Endothelial cell of umbilical vein (primary cell): ENCODE measurements around the gene ZNF207. TPM values are rescaled to one million over a fixed set of nuclear protein-coding genes. Genes with fewer than 3 reads are reported as not detected.

Source experiments
- BruUV-seq: library from RNA; stranded (reverse); fragments of 400-500 nt; replicated peaks from 2 replicates; lab custom pipeline; 2021; lab: Mats Ljungman, UMichigan
- CTCF ChIA-PET: fragments of 300-600, 350-600 bp; sonication (Branson Sonifier 250); formaldehyde crosslinking; loops from one replicate; lab custom pipeline; 2021; ENCODE audit warnings: antibody characterized with exemption, inconsistent platforms; lab: Charles Lee
- POLR2A ChIA-PET: fragments of 300-600, 350-600 bp; sonication (Branson Sonifier 250); formaldehyde crosslinking; loops from one replicate; lab custom pipeline; 2021; ENCODE audit warnings: antibody characterized with exemption, inconsistent platforms; lab: Charles Lee
- DNase-seq: peaks from one replicate; pipeline ENCODE4 v3.0.0-alpha.2; 2011; ENCODE audit warnings: low read depth, low spot score
- FAIRE-seq: peaks from 2 replicates; lab custom pipeline; 2011; peaks lifted over from hg19 to GRCh38; lab: Jason Lieb, UNC
- H2AFZ ChIP-seq: 2 replicates; pipeline ENCODE4 v1.6.0; 2012; ENCODE audit warnings: low read depth, low read length, control low read depth, inconsistent platforms
- H3K27ac ChIP-seq: 2 replicates; pipeline ENCODE4 v1.5.1; 2011; ENCODE audit warnings: low read depth, mild to moderate bottlenecking, control low read depth, low read length, moderate library complexity; ENCODE audit not compliant: insufficient read depth
- H3K27me3 ChIP-seq, 2 experiments: 2 replicates each; pipeline versions ENCODE4 v1.6.0 to v1.6.1; 2011; ENCODE audit warnings: low read length in 2 of 2, mixed read lengths in 1 of 2; ENCODE audit not compliant: control insufficient read depth in 2 of 2, insufficient read depth in 2 of 2
- H3K36me3 ChIP-seq, 2 experiments: 2 replicates in 1 of 2; 3 replicates in 1 of 2; pipeline ENCODE4 v1.5.1; 2011; ENCODE audit warnings: low read length in 2 of 2, mild to moderate bottlenecking in 1 of 2, moderate library complexity in 1 of 2; ENCODE audit not compliant: control insufficient read depth in 2 of 2, insufficient read depth in 2 of 2; ENCODE audit errors: extremely low read depth in 1 of 2
- H3K4me1 ChIP-seq: 3 replicates; pipeline ENCODE4 v1.5.1; 2011; ENCODE audit warnings: mild to moderate bottlenecking, low read length; ENCODE audit not compliant: control insufficient read depth, insufficient read depth; ENCODE audit errors: extremely low read depth
- H3K4me2 ChIP-seq: 2 replicates; pipeline ENCODE4 v1.6.1; 2011; ENCODE audit warnings: low read length, control low read depth, mixed read lengths; ENCODE audit not compliant: insufficient read depth
- H3K4me3 ChIP-seq, 3 experiments: fragments of 200-600 bp in 1 of 3; sonication (generic), shearing (Covaris generic) in 1 of 3; replicated peaks in 1 of 3; 2 replicates each; pipeline ENCODE4 v1.5.1; 2011 to 2016; ENCODE audit warnings: control low read depth in 3 of 3, low read length in 3 of 3, mild to moderate bottlenecking in 2 of 3, inconsistent platforms in 1 of 3, low read depth in 1 of 3, moderate library complexity in 1 of 3; ENCODE audit not compliant: insufficient read depth in 1 of 3
- H3K79me2 ChIP-seq: 2 replicates; pipeline ENCODE4 v1.6.0; 2012; ENCODE audit warnings: low read length, inconsistent platforms; ENCODE audit not compliant: control insufficient read depth, insufficient read depth
- H3K9ac ChIP-seq: replicated peaks from 2 replicates; pipeline ENCODE3; 2011; ENCODE audit warnings: low read length, control low read depth; ENCODE audit not compliant: insufficient read depth; ENCODE audit errors: extremely low read depth
- H3K9me1 ChIP-seq: replicated peaks from 3 replicates; pipeline ENCODE4 v1.6.0; 2011; ENCODE audit warnings: mild to moderate bottlenecking, low read length; ENCODE audit not compliant: control insufficient read depth, insufficient read depth; ENCODE audit errors: extremely low read depth
- H3K9me3 ChIP-seq: replicated peaks from 2 replicates; pipeline ENCODE4 v1.5.1; 2012; ENCODE audit warnings: low read length, inconsistent platforms; ENCODE audit not compliant: control insufficient read depth, insufficient read depth
- H4K20me1 ChIP-seq: replicated peaks from 2 replicates; pipeline ENCODE3; 2011; ENCODE audit warnings: mild to moderate bottlenecking, low read length; ENCODE audit not compliant: control insufficient read depth, insufficient read depth; ENCODE audit errors: extremely low read depth
- CTCF ChIP-seq, 2 donors: IDR thresholded peaks; 1 replicate in 1 of 2; 2 replicates in 1 of 2; pipeline ENCODE4 v1.5.1; 2011; ENCODE audit warnings: low read length in 2 of 2, mild to moderate bottlenecking in 2 of 2, moderate library complexity in 2 of 2, control low read depth in 1 of 2, inconsistent platforms in 1 of 2, low read depth in 1 of 2; ENCODE audit not compliant: insufficient read depth in 1 of 2; ENCODE audit errors: extremely low read depth in 1 of 2
- EZH2 ChIP-seq: IDR thresholded peaks from 2 replicates; pipeline ENCODE4 v1.6.1; 2012; ENCODE audit warnings: borderline replicate concordance, low read depth, mild to moderate bottlenecking, moderate library complexity, low read length, inconsistent platforms; ENCODE audit not compliant: severe bottlenecking
- FOS ChIP-seq: IDR thresholded peaks from 2 replicates; pipeline ENCODE4 v1.6.1; 2011; ENCODE audit warnings: mild to moderate bottlenecking, low read length, moderate library complexity, borderline replicate concordance; ENCODE audit not compliant: insufficient read depth
- GATA2 ChIP-seq: IDR thresholded peaks from 2 replicates; pipeline ENCODE4 v1.7.0; 2011; ENCODE audit warnings: low read depth, mild to moderate bottlenecking, moderate library complexity, mixed read lengths, low read length; ENCODE audit not compliant: insufficient read length, insufficient read depth
- JUN ChIP-seq: IDR thresholded peaks from 2 replicates; pipeline ENCODE4 v1.6.1; 2011; ENCODE audit warnings: borderline replicate concordance, low read depth; ENCODE audit not compliant: insufficient read length, insufficient read depth
- MAX ChIP-seq: IDR thresholded peaks from 2 replicates; pipeline ENCODE4 v1.6.1; 2011; ENCODE audit not compliant: insufficient read depth, insufficient read length
- MYC ChIP-seq: IDR thresholded peaks from one replicate; pipeline ENCODE4 v1.6.1; 2011; ENCODE audit warnings: mild to moderate bottlenecking, low read depth, low read length
- POLR2A ChIP-seq: IDR thresholded peaks from 2 replicates; pipeline ENCODE4 v1.6.1; 2012; ENCODE audit warnings: low read depth, mild to moderate bottlenecking, control low read depth, low read length
- POLR2AphosphoS5 ChIP-seq: IDR thresholded peaks from 2 replicates; pipeline ENCODE4 v1.6.1; 2012; ENCODE audit warnings: low read depth, mild to moderate bottlenecking, control low read depth, low read length, moderate library complexity; ENCODE audit not compliant: insufficient read depth
- dilution Hi-C: fragments of 300-500 bp; cut with MboI; formaldehyde crosslinking; loops from one replicate; pipeline ENCODE4 v1.15.0; 2019; ENCODE audit warnings: low sequenced_read_pairs; ENCODE audit not compliant: extremely low pct_ligation_motif_present
- intact Hi-C: fragments of 100-400 bp; cut with micrococcal nuclease; formaldehyde crosslinking; loops from one replicate; pipeline ENCODE4 v1.10.0; 2022
- polyA plus RNA-seq, 4 experiments: library from polyadenylated mRNA; depleted of rRNA in 3 of 4; stranded (reverse) in 3 of 4; unstranded in 1 of 4; fragments of >200 nt; gene quantifications; 2 replicates each; pipeline versions ENCODE4 v1.2.1 to v1.2.3, GENCODE V29; 2011 to 2012; ENCODE audit warnings: missing spikeins in 1 of 4
- total RNA-seq: library from RNA; stranded (reverse); gene quantifications from 2 replicates; pipeline ENCODE4 v1.2.3, GENCODE V29; 2021

ZNF207 gene
- total and polyA plus RNA-seq, 2 donors (not counting 3 experiments of a cell fraction or from before 2014, with no cell fraction given) = 206 to 231 TPM

GRCh38 chr17:32382526-32383223 is 32.7 kb downstream of the ZNF207 start:
- no peaks in the 10 kb centered on the region for H3K9me1 ChIP-seq
- no peak for FAIRE-seq
- H4K20me1 ChIP-seq = no peaks in the 10 kb centered on the region
- peaks cover 4% of the 10 kb centered on the region for H3K79me2 ChIP-seq
- no peak overlapping the region for H2AFZ ChIP-seq
- BruUV-seq = no TSS peak
- H3K9ac ChIP-seq = no peak overlapping the region
- no peaks in the 10 kb centered on the region for H3K9me3 ChIP-seq
- intact Hi-C loops (no loop called here), dilution Hi-C loops (no loop called here)
- DNase-seq = no peak
- no peak for TF ChIP-seq JUN
- peak; percentile 0 for TF ChIP-seq POLR2A
- ChIA-PET CTCF (no interaction called here), POLR2A (no interaction called here)
- H3K4me3 ChIP-seq = no peak overlapping the region
- H3K4me1 ChIP-seq = no peaks in the 10 kb centered on the region
- no peaks in the 10 kb centered on the region for H3K27me3 ChIP-seq
- H3K4me2 ChIP-seq = no peak overlapping the region
- peaks cover 10 to 27% of the 10 kb centered on the region in 2 experiments for H3K36me3 ChIP-seq
- no peak overlapping the region for H3K27ac ChIP-seq

GRCh38 chr17:32383926-32384434 is 34.0 kb downstream of the ZNF207 start:
- Histone ChIP-seq H3K9me1 (no peaks in the 10 kb centered on the region), H3K27me3 (no peaks in the 10 kb centered on the region), H3K9ac (no peak overlapping the region), H3K9me3 (no peaks in the 10 kb centered on the region), H2AFZ (no peak overlapping the region), H3K4me2 (no peak overlapping the region), H4K20me1 (no peaks in the 10 kb centered on the region), H3K4me3 (no peak overlapping the region), H3K36me3 (peaks cover 4 to 20% of the 10 kb centered on the region in 2 experiments), H3K79me2 (peaks cover 2% of the 10 kb centered on the region), H3K27ac (no peak overlapping the region), H3K4me1 (no peaks in the 10 kb centered on the region)
- intact Hi-C loops (no loop called here), dilution Hi-C loops (no loop called here)
- BruUV-seq = no TSS peak
- ChIA-PET POLR2A (no interaction called here), CTCF (interaction anchor here (0.7 kb wide), 1 partner anchor 43 kb away, joined by 3 read pairs; no protein-coding TSS in a partner anchor)
- TF ChIP-seq CTCF (IDR thresholded peaks at IDR 0.05; ENCODE audit: extremely low read depth in 1 of 2, insufficient read depth in 1 of 2, low read depth in 1 of 2, low read length in 2 of 2) (no peak), MAX (no peak), MYC (no peak), JUN (no peak), EZH2 (no peak), POLR2AphosphoS5 (no peak), FOS (no peak), GATA2 (no peak), POLR2A (no peak)
- DNase-seq (no peak), FAIRE-seq (no peak)
